Osteocyte (in vitro differentiated cells): ENCODE measurements around the gene TTLL11. TPM values are rescaled to one million over a fixed set of nuclear protein-coding genes. Genes with fewer than 3 reads are reported as not detected.

Experiments
- DNase-seq: peaks from one replicate; pipeline ENCODE4 v3.0.0; 2021; ENCODE audit warnings: mixed read lengths; ENCODE audit not compliant: unreplicated experiment; ENCODE audit errors: extremely low spot score
- H3K27ac Mint-ChIP-seq: one replicate; pipeline ENCODE4 v1.8.0; 2021; ENCODE audit warnings: mild to moderate bottlenecking, mixed read lengths; ENCODE audit not compliant: unreplicated experiment
- H3K27me3 Mint-ChIP-seq: one replicate; pipeline ENCODE4 v1.8.0; 2021; ENCODE audit warnings: mixed read lengths; ENCODE audit not compliant: unreplicated experiment
- H3K36me3 Mint-ChIP-seq: one replicate; pipeline ENCODE4 v1.8.0; 2021; ENCODE audit warnings: mixed read lengths; ENCODE audit not compliant: unreplicated experiment
- H3K4me1 Mint-ChIP-seq: one replicate; pipeline ENCODE4 v1.8.0; 2021; ENCODE audit warnings: mixed read lengths; ENCODE audit not compliant: unreplicated experiment
- H3K4me3 Mint-ChIP-seq: one replicate; pipeline ENCODE4 v1.8.0; 2021; ENCODE audit warnings: mild to moderate bottlenecking, moderate library complexity, mixed read lengths; ENCODE audit not compliant: unreplicated experiment
- H3K9me3 Mint-ChIP-seq: one replicate; pipeline ENCODE4 v1.8.0; 2021; ENCODE audit warnings: mixed read lengths; ENCODE audit not compliant: unreplicated experiment
- CTCF ChIP-seq: fragments of 200-600 bp; sonication (generic); IDR thresholded peaks from 2 replicates; pipeline ENCODE4 v1.5.0; 2021; ENCODE audit warnings: antibody characterized with exemption, mild to moderate bottlenecking, moderate library complexity
- total RNA-seq: library from RNA; stranded (reverse); gene quantifications from 2 replicates; pipeline ENCODE4 v1.2.1, GENCODE V29; 2021

TTLL11 gene
- total RNA-seq, 1 donor from 2014 or later = 6.0 TPM

GRCh38 chr9:121862371-121863332 lies 230.5 kb downstream of the TTLL11 start:
- Mint-ChIP-seq H3K36me3 (no peaks in the 10 kb centered on the region), H3K9me3 (no peaks in the 10 kb centered on the region), H3K27ac (no peak overlapping the region), H3K27me3 (no peaks in the 10 kb centered on the region), H3K4me3 (no peak overlapping the region), H3K4me1 (peaks cover 30% of the 10 kb centered on the region)
- DNase-seq = peak; percentile 53
- no peak for TF ChIP-seq CTCF

GRCh38 chr9:121861501-121862180 lies 231.5 kb downstream of the TTLL11 start:
- H3K4me3 Mint-ChIP-seq = no peak overlapping the region
- H3K27ac Mint-ChIP-seq = peak overlapping the region; percentile 32
- peak; percentile 48 for TF ChIP-seq CTCF
- H3K36me3 Mint-ChIP-seq = no peaks in the 10 kb centered on the region
- H3K9me3 Mint-ChIP-seq = no peaks in the 10 kb centered on the region
- H3K27me3 Mint-ChIP-seq = no peaks in the 10 kb centered on the region
- peak; percentile 74 for DNase-seq
- H3K4me1 Mint-ChIP-seq = peaks cover 30% of the 10 kb centered on the region

GRCh38 chr9:121860744-121861143 lies 232.4 kb downstream of the TTLL11 start:
- H3K36me3 Mint-ChIP-seq = no peaks in the 10 kb centered on the region
- no peaks in the 10 kb centered on the region for H3K27me3 Mint-ChIP-seq
- H3K4me3 Mint-ChIP-seq = no peak overlapping the region
- H3K9me3 Mint-ChIP-seq = no peaks in the 10 kb centered on the region
- peaks cover 30% of the 10 kb centered on the region for H3K4me1 Mint-ChIP-seq
- peak overlapping the region; percentile 32 for H3K27ac Mint-ChIP-seq
- no peak for TF ChIP-seq CTCF
- peak; percentile 88 for DNase-seq

- peak; percentile 36 for DNase-seq
- no peak overlapping the region for H3K4me3 Mint-ChIP-seq
- no peak for TF ChIP-seq CTCF
- H3K27me3 Mint-ChIP-seq = no peaks in the 10 kb centered on the region
- H3K4me1 Mint-ChIP-seq = peaks cover 30% of the 10 kb centered on the region
- no peak overlapping the region for H3K27ac Mint-ChIP-seq
- no peaks in the 10 kb centered on the region for H3K36me3 Mint-ChIP-seq
- no peaks in the 10 kb centered on the region for H3K9me3 Mint-ChIP-seq
Observed at GRCh38 chr9:121860213-121860612, 232.9 kb downstream of the TTLL11 start.

GRCh38 chr9:121859646-121860045 lies 233.5 kb downstream of the TTLL11 start:
- Mint-ChIP-seq H3K4me1 (peaks cover 27% of the 10 kb centered on the region), H3K9me3 (no peaks in the 10 kb centered on the region), H3K36me3 (no peaks in the 10 kb centered on the region), H3K4me3 (no peak overlapping the region), H3K27ac (no peak overlapping the region), H3K27me3 (no peaks in the 10 kb centered on the region)
- no peak for TF ChIP-seq CTCF
- DNase-seq = peak; percentile 67
